TTC549 (cell line): ENCODE results near the gene WDR73.

Experiments
- FAIRE-seq: peaks from 2 replicates; lab custom pipeline; 2012; peaks lifted over from hg19 to GRCh38; lab: Jason Lieb, UNC

The WDR73 gene

GRCh38 chr15:84609818-84610525 lies 44.1 kb downstream of the WDR73 start:
- no peak for FAIRE-seq

- FAIRE-seq, result no peak
These were observed 45.3 kb downstream of the WDR73 start for GRCh38 chr15:84608707-84609284.

- no peak for FAIRE-seq
These were observed 47.4 kb downstream of the WDR73 start for GRCh38 chr15:84606653-84607120.

GRCh38 chr15:84605554-84605882 lies 48.6 kb downstream of the WDR73 start:
- no peak for FAIRE-seq

- no peak for FAIRE-seq
These were observed 49.1 kb downstream of the WDR73 start for GRCh38 chr15:84604826-84605553.

GRCh38 chr15:84603630-84604379 lies 50.3 kb downstream of the WDR73 start:
- no peak for FAIRE-seq

- FAIRE-seq, result no peak
These were observed 52.6 kb downstream of the WDR73 start for GRCh38 chr15:84601555-84601838.

- no peak for FAIRE-seq
These were observed 53.2 kb downstream of the WDR73 start, which contains the start of gene ZSCAN2 for GRCh38 chr15:84600687-84601554. Gene ZSCAN2, plus strand, starts transcription at chr15:84601009. Its CDS starts 2,919 bp downstream, at chr15:84603928.

GRCh38 chr15:84600331-84600686 lies 53.8 kb downstream of the WDR73 start:
- no peak for FAIRE-seq

- no peak for FAIRE-seq
These were observed 54.2 kb downstream of the WDR73 start for GRCh38 chr15:84599906-84600305.

- no peak for FAIRE-seq
These were observed 55.1 kb downstream of the WDR73 start for GRCh38 chr15:84598993-84599392.

- FAIRE-seq, result no peak
These were observed 55.8 kb downstream of the WDR73 start for GRCh38 chr15:84598250-84598649.

GRCh38 chr15:84597296-84597695 lies 56.8 kb downstream of the WDR73 start:
- FAIRE-seq, result no peak

GRCh38 chr15:84595660-84596059 lies 58.4 kb downstream of the WDR73 start:
- no peak for FAIRE-seq

- FAIRE-seq, result no peak
These were observed 59.3 kb downstream of the WDR73 start for GRCh38 chr15:84594617-84595290.

- no peak for FAIRE-seq
These were observed 62.3 kb downstream of the WDR73 start for GRCh38 chr15:84591815-84592214.

- FAIRE-seq, result no peak
These were observed 63.7 kb downstream of the WDR73 start for GRCh38 chr15:84590406-84590805.
